Measurements from ENCODE around the gene STKLD1.

STKLD1 gene

GRCh38 chr9:133362359-133363044, 13.7 kb upstream of the STKLD1 start:
- H3K9me3 ChIP-seq (replicated peaks; ENCODE audit: insufficient read depth, low read length), result no peaks in the 10 kb centered on the region
- H3F3A ChIP-seq (ENCODE audit: insufficient read depth, low read length), result no peaks in the 10 kb centered on the region
- no peak overlapping the region for H3K9ac ChIP-seq (ENCODE audit: low read length)
- no peak for DNase-seq
- H3K4me1 ChIP-seq (ENCODE audit: low read length), result peaks cover 4% of the 10 kb centered on the region; the same call in 1 of the 2 replicates
- 0 out of 2 replicates have a peak, but pooled peaks cover 8% of the 10 kb centered on the region for H4K20me1 ChIP-seq (ENCODE audit: insufficient read depth, low read length)
- no peak overlapping the region for H3K27ac ChIP-seq (ENCODE audit: low read length)
- no peaks in the 10 kb centered on the region for H3K27me3 ChIP-seq (replicated peaks; ENCODE audit: insufficient read depth, low read length)
- H3K36me3 ChIP-seq (replicated peaks; ENCODE audit: insufficient read depth, low read length), result peaks cover 13% of the 10 kb centered on the region; the same call in 1 of the 2 replicates
- no peak overlapping the region for H3K4me2 ChIP-seq (ENCODE audit: low read depth, low read length)
- TF ChIP-seq EZH2phosphoT487 (IDR thresholded peaks at IDR 0.05; ENCODE audit: low read length) (no peak), CTCF (IDR thresholded peaks at IDR 0.05; ENCODE audit: low read length) (no peak), EZH2 (optimal IDR thresholded peaks at IDR 0.05; ENCODE audit: low read depth, low read length) (no peak)
- peaks cover 55% of the 10 kb centered on the region for H3K79me2 ChIP-seq (ENCODE audit: low read length)
- no peak overlapping the region for H3K4me3 ChIP-seq (ENCODE audit: low read length)
- H2AFZ ChIP-seq (ENCODE audit: low read length), result no peak overlapping the region
- no peaks in the 10 kb centered on the region for H3K9me2 ChIP-seq (replicated peaks; ENCODE audit: insufficient read depth, low read length)

- H3K79me2 ChIP-seq (ENCODE audit: low read length), result peaks cover 73% of the 10 kb centered on the region
Measured at GRCh38 chr9:133366435-133366834, 9.7 kb upstream of the STKLD1 start.

DNA sequence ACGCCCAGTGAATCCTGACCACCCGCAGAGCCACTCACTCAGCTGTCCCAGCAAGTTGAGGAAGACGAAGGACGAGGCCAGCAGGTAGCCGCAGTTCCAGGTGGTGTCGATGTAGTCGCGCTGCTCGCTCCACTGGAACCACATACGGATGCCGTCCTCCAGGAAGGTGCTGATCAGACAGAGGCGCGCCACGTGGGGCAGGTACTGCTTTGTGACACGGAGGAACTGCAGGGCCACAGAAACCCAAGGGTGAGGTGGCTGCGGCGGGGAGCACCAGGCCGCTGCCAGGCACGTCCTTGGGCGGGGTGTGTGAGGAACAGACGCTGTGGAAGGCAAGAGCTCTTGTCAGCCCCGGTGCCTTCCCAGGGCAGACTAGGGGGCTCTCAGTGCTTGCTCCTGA, 8.9 kb upstream of the STKLD1 start:
- Histone ChIP-seq H2AFZ (ENCODE audit: low read length) (no peak overlapping the region), H3K4me1 (ENCODE audit: low read length) (no peaks in the 10 kb centered on the region), H3K9ac (ENCODE audit: low read length) (no peak overlapping the region), H3F3A (ENCODE audit: insufficient read depth, low read length) (no peaks in the 10 kb centered on the region), H3K27ac (ENCODE audit: low read length) (no peak overlapping the region), H4K20me1 (ENCODE audit: insufficient read depth, low read length) (peaks cover 38% of the 10 kb centered on the region), H3K9me2 (replicated peaks; ENCODE audit: insufficient read depth, low read length) (no peaks in the 10 kb centered on the region), H3K4me2 (ENCODE audit: low read depth, low read length) (no peak overlapping the region), H3K36me3 (replicated peaks; ENCODE audit: insufficient read depth, low read length) (peaks cover 13% of the 10 kb centered on the region; the same call in 1 of the 2 replicates), H3K9me3 (replicated peaks; ENCODE audit: insufficient read depth, low read length) (no peaks in the 10 kb centered on the region), H3K4me3 (ENCODE audit: low read length) (no peak overlapping the region), H3K79me2 (ENCODE audit: low read length) (peaks cover 76% of the 10 kb centered on the region), H3K27me3 (replicated peaks; ENCODE audit: insufficient read depth, low read length) (no peaks in the 10 kb centered on the region)
- DNase-seq, result no peak
- TF ChIP-seq EZH2 (optimal IDR thresholded peaks at IDR 0.05; ENCODE audit: low read depth, low read length), result no peak
- TF ChIP-seq CTCF (IDR thresholded peaks at IDR 0.05; ENCODE audit: low read length), result no peak
- TF ChIP-seq EZH2phosphoT487 (IDR thresholded peaks at IDR 0.05; ENCODE audit: low read length), result no peak

More at GRCh38 chr9:133366435-133366834, 9.7 kb upstream of the STKLD1 start:
- TF ChIP-seq EZH2 (optimal IDR thresholded peaks at IDR 0.05; ENCODE audit: low read depth, low read length) (no peak), EZH2phosphoT487 (IDR thresholded peaks at IDR 0.05; ENCODE audit: low read length) (no peak)
- Histone ChIP-seq H3K9me3 (replicated peaks; ENCODE audit: insufficient read depth, low read length) (no peaks in the 10 kb centered on the region), H3K9ac (ENCODE audit: low read length) (no peak overlapping the region), H2AFZ (ENCODE audit: low read length) (no peak overlapping the region), H3K27ac (ENCODE audit: low read length) (no peak overlapping the region), H3F3A (ENCODE audit: insufficient read depth, low read length) (no peaks in the 10 kb centered on the region), H3K4me2 (ENCODE audit: low read depth, low read length) (no peak overlapping the region), H3K9me2 (replicated peaks; ENCODE audit: insufficient read depth, low read length) (no peaks in the 10 kb centered on the region), H3K4me3 (ENCODE audit: low read length) (no peak overlapping the region), H3K4me1 (ENCODE audit: low read length) (no peaks in the 10 kb centered on the region), H4K20me1 (ENCODE audit: insufficient read depth, low read length) (peaks cover 34% of the 10 kb centered on the region; the same call in 1 of the 2 replicates), H3K27me3 (replicated peaks; ENCODE audit: insufficient read depth, low read length) (no peaks in the 10 kb centered on the region), H3K36me3 (replicated peaks; ENCODE audit: insufficient read depth, low read length) (peaks cover 13% of the 10 kb centered on the region; the same call in 1 of the 2 replicates)
- DNase-seq, result no peak

GRCh38 chr9:133367778-133368177, 8.4 kb upstream of the STKLD1 start:
- Histone ChIP-seq H3K9me3 (replicated peaks; ENCODE audit: insufficient read depth, low read length) (no peaks in the 10 kb centered on the region), H3K4me1 (ENCODE audit: low read length) (no peaks in the 10 kb centered on the region), H4K20me1 (ENCODE audit: insufficient read depth, low read length) (peaks cover 44% of the 10 kb centered on the region)

More at GRCh38 chr9:133367778-133368177, 8.4 kb upstream of the STKLD1 start:
- no peak overlapping the region for H3K27ac ChIP-seq (ENCODE audit: low read length)
- H3K27me3 ChIP-seq (replicated peaks; ENCODE audit: insufficient read depth, low read length), result no peaks in the 10 kb centered on the region
- no peak overlapping the region for H3K4me2 ChIP-seq (ENCODE audit: low read depth, low read length)
- no peaks in the 10 kb centered on the region for H3F3A ChIP-seq (ENCODE audit: insufficient read depth, low read length)
- peaks cover 81% of the 10 kb centered on the region for H3K79me2 ChIP-seq (ENCODE audit: low read length)
- H3K9me2 ChIP-seq (replicated peaks; ENCODE audit: insufficient read depth, low read length), result no peaks in the 10 kb centered on the region
- no peak for DNase-seq
- no peak overlapping the region for H3K4me3 ChIP-seq (ENCODE audit: low read length)
- H3K36me3 ChIP-seq (replicated peaks; ENCODE audit: insufficient read depth, low read length), result peaks cover 13% of the 10 kb centered on the region; the same call in 1 of the 2 replicates
- TF ChIP-seq CTCF (IDR thresholded peaks at IDR 0.05; ENCODE audit: low read length) (no peak), EZH2phosphoT487 (IDR thresholded peaks at IDR 0.05; ENCODE audit: low read length) (no peak), EZH2 (optimal IDR thresholded peaks at IDR 0.05; ENCODE audit: low read depth, low read length) (no peak)
- H3K9ac ChIP-seq (ENCODE audit: low read length), result no peak overlapping the region
- H2AFZ ChIP-seq (ENCODE audit: low read length), result no peak overlapping the region

Data from MM.1S (cell line).